ENCODE measurements around the gene MYMX.

Gene MYMX

DNA sequence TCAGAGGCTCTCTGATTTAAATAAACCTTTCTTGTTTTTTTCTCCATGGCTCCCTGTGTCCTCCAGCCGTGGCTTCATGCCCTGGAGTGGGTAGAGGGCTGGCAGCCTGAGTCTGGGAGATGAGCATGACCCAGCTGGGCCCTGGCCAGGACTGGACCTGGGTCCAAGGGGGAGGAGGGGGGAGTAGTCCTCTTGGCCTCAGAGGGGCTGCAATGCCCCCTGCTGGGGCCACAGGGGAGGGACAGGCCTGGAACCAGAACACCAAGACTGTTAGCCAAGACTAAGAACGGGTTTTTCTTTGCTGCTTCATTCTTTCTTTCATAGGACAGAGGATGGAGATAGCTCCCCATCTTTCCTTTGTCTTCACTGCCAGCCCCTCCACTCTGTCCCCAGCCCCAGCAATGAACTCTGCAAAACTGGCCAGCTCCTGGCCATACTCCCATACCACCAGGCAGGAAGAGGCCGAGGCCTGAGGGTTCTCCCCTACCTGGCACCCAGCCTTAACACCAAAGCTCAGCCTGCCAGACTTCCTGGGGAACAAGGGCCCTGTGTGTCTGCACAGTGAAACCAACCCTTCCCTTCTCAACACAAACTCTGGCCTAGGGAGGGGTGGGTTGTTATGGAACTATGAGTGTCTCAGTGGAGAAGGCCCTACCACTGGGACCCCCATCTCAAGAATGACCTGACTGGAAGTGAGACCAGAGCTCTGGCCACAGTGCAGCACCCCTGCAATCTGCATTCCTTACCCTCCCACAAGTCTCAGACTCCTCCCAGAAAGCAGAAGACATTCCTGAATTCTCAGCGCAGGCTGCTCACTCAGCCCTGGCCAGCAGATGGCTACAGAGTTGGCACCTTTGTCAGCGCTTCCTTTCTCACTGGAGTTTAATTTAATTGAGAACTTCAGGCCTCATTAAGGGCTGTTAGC, 17.6 kb downstream of the MYMX start:
- TF ChIP-seq, protein P1, sequence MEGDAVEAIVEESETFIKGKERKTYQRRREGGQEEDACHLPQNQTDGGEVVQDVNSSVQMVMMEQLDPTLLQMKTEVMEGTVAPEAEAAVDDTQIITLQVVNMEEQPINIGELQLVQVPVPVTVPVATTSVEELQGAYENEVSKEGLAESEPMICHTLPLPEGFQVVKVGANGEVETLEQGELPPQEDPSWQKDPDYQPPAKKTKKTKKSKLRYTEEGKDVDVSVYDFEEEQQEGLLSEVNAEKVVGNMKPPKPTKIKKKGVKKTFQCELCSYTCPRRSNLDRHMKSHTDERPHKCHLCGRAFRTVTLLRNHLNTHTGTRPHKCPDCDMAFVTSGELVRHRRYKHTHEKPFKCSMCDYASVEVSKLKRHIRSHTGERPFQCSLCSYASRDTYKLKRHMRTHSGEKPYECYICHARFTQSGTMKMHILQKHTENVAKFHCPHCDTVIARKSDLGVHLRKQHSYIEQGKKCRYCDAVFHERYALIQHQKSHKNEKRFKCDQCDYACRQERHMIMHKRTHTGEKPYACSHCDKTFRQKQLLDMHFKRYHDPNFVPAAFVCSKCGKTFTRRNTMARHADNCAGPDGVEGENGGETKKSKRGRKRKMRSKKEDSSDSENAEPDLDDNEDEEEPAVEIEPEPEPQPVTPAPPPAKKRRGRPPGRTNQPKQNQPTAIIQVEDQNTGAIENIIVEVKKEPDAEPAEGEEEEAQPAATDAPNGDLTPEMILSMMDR (IDR thresholded peaks at IDR 0.05; ENCODE audit: low read depth, low read length, missing control alignments), result peak; percentile 87
- no peak for DNase-seq (ENCODE audit: extremely low read depth, low read depth)
- no peak overlapping the region for H3K4me3 ChIP-seq (replicated peaks; ENCODE audit: low read depth, low read length)

DNA sequence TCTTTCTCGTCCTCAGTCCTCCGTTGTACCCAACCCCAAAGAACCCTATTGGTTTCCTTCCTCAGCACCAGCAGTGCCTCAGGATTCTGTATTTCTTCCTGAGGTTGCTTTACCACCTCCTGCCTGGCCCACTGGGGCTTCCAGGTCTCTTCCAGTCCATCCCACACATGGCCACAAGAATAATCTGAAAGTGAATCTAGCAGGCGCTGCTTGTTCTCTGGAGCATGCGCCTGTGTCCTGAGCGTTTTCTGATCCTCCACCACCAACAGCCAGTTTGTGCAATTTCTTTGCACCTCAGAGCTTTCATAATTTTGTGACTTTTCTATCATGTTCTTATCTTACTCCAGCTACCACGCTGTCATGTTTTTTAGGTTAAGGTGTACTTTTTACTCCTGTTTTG, 18.5 kb downstream of the MYMX start:
- no peak for DNase-seq (ENCODE audit: extremely low read depth, low read depth)
- H3K4me3 ChIP-seq (replicated peaks; ENCODE audit: low read depth, low read length), result no peak overlapping the region
- TF ChIP-seq, protein P1 (IDR thresholded peaks at IDR 0.05; ENCODE audit: low read depth, low read length, missing control alignments), result no peak

DNA sequence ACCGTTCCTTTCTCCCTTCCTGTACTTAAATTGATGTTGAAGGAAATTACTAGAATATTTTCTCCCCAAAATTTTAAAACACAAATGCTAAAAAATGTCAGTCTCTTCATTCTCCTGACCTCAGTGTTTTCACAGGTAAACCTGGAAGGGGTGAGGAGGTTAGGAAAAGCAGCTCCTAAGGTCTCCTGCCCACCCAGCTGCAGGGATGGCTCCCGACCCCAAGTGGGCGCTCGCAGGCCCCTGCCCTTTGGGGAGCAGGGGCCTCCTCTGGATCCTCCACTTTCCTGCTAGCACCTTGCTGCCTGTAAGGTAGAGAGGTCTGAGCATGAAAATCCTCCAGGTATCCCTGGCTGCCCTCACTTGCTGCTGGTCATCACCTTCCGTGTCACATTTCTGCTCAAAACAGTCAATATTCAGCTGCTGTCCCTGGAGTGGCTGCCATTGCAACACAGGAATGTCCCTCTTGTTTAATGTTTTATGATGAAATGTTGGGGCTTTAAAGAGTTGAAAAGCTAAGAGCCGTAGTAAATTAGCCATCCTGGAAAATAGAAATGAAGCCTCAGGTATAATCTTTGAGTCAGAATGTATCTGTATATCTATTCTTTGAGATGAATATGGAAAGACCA, 19.3 kb downstream of the MYMX start:
- no peak overlapping the region for H3K4me3 ChIP-seq (replicated peaks; ENCODE audit: low read depth, low read length)
- TF ChIP-seq, protein P1 (IDR thresholded peaks at IDR 0.05; ENCODE audit: low read depth, low read length, missing control alignments), result no peak
- no peak for DNase-seq (ENCODE audit: extremely low read depth, low read depth)

DNA sequence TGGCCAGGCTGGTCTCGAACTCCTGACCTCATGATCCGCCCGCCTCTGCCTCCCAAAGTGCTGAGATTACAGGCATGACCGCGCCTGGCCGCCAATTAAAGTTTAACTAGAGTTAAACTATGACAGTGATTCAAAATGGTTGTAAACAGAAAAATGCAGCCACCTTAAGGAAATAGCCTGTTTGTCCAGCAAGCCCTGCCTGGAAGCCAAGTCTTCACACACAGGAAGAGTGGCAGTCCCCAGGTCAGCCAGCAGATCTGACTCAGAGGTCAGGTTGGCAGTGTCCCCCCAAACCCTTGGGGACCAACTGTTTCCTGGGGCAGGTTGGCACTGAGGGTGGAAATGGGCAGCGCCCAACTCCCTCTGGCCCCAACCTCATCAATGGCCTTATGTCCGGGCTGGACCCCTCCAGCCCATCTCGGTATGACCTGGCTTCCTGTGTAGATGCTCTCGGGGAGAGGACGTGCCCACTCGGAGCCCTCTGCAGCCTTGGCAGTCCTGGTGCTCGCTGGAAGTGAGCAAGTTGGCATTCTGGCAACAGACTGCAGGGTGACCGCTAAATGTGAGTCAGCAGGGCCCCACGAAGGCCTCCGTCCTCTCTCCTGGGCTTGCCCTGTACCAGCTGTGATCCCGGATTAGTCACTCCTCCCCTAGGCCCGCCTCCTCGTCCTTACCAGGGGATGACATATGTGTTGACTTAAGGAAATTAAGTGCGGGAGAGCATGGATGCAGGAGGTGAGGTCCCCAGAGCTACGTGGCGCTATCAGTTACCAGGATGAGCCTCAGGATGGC, 20.5 kb downstream of the MYMX start:
- peak overlapping the region; percentile 45 for H3K4me3 ChIP-seq (replicated peaks; ENCODE audit: low read depth, low read length)
- TF ChIP-seq, protein P1 (IDR thresholded peaks at IDR 0.05; ENCODE audit: low read depth, low read length, missing control alignments), result no peak
- peak; percentile 91 for DNase-seq (ENCODE audit: extremely low read depth, low read depth)

DNA sequence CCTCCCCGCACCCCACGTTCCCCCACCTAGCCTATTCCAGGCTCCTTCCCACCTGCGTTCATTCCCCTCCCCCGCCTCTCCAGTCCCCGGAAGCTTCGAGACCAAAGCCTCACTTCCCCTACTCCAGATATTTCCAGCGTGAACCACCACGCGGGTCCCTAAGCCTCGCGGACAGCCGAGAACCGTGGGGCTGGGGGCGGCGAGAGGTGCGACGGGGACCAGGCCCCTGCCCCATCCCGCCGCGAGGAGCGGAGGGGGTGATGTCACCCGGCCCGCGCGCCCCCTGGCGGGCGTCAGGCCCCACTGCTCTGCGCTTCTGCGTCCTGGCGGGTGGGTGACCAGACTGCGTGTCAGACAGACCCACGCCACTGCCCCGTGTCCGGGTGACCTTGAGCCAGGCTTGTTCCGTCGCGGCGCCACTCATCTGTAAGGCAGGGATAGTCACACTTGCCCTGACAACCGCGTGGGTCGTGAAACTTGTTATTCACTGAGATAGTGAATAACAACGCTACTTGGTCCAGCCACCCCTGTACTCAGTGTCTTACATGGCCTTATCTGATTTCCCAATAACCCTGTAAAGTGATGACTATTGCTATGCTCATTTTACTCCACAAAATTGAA, 21.2 kb downstream of the MYMX start:
- TF ChIP-seq, protein P1 (IDR thresholded peaks at IDR 0.05; ENCODE audit: low read depth, low read length, missing control alignments), result peak; percentile 93
- DNase-seq (ENCODE audit: extremely low read depth, low read depth), result no peak
- H3K4me3 ChIP-seq (replicated peaks; ENCODE audit: low read depth, low read length), result peak overlapping the region; percentile 45

DNA sequence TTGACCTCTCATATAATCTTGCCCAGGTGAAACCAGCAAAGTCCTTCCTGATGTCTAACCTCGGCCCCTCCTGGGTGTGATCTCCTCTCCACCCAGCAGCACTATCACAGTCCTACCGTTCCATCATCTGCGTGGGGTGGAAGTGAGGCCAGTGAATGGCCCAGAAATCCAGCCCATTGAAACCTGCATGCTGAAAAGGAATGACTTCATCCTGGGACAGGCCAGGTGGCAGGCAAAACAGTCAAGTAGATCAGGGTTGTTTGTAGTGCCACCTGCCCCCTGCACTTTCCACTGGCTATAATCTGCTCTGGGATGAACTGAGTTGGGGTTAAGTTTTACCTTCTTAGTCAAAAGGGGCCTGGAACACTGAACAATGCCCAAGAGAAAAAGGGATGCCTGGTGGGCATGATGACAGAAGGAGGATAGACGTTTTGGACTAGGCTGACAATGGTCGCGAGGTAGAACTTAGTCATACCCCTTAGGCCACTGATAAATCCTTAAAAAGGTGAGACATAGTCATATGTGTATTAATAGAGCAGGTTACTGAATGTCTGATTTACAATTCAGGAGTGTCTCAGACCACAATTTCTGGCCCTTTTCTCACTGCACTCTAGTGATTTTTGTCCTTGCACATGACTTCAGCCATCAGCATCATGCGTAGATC, 22.1 kb downstream of the MYMX start:
- no peak overlapping the region for H3K4me3 ChIP-seq (replicated peaks; ENCODE audit: low read depth, low read length)
- TF ChIP-seq, protein P1 (IDR thresholded peaks at IDR 0.05; ENCODE audit: low read depth, low read length, missing control alignments), result no peak
- DNase-seq (ENCODE audit: extremely low read depth, low read depth), result no peak
